H54 (cell line): ENCODE results near the gene AXIN1.
"Not testable (repeated sequence)": the region's sequence is repeated elsewhere in the genome, so short reads cannot be mapped to it uniquely, and the experiment has no call there.

Source experiments
- DNase-seq: peaks from one replicate; pipeline ENCODE4 v3.0.0; 2011; ENCODE audit warnings: low spot score, mixed read lengths; ENCODE audit not compliant: insufficient read length
- FAIRE-seq: peaks from 3 replicates; lab custom pipeline; 2011; peaks lifted over from hg19 to GRCh38; lab: Jason Lieb, UNC
- POLR2A ChIP-seq: IDR thresholded peaks from 2 replicates; pipeline ENCODE4 v1.6.1; 2011; ENCODE audit warnings: low read depth, mild to moderate bottlenecking, low read length

AXIN1 gene

GRCh38 chr16:389352-389751 lies 36.8 kb upstream of the AXIN1 start:
- TF ChIP-seq POLR2A, result no peak
- no peak for FAIRE-seq
- DNase-seq, result no peak

- DNase-seq, FAIRE-seq: not testable (repeated sequence)
These were observed 35.5 kb upstream of the AXIN1 start for GRCh38 chr16:387761-388666.

- DNase-seq (no peak), FAIRE-seq (no peak)
- TF ChIP-seq POLR2A, result no peak
These were observed 34.2 kb upstream of the AXIN1 start for GRCh38 chr16:386641-387156.

- FAIRE-seq (no peak), DNase-seq (no peak)
- no peak for TF ChIP-seq POLR2A
These were observed 31.0 kb upstream of the AXIN1 start for GRCh38 chr16:383326-384051.

GRCh38 chr16:381789-382717 lies 29.5 kb upstream of the AXIN1 start, which contains the start of gene PGAP6:
Gene PGAP6 (minus strand): TSS chr16:381978. CDS start chr16:381821, 157 bp downstream.
- DNase-seq (peak; percentile 70), FAIRE-seq (no peak)
- TF ChIP-seq POLR2A, result peak; percentile 71

GRCh38 chr16:381012-381788 lies 28.7 kb upstream of the AXIN1 start:
- no peak for FAIRE-seq

GRCh38 chr16:380762-381011 lies 28.2 kb upstream of the AXIN1 start:
- FAIRE-seq, result no peak
- DNase-seq, result no peak
- TF ChIP-seq POLR2A, result no peak

More at GRCh38 chr16:381012-381788, 28.7 kb upstream of the AXIN1 start:
- no peak for TF ChIP-seq POLR2A
- DNase-seq, result no peak

GRCh38 chr16:379961-380761 lies 27.6 kb upstream of the AXIN1 start:
- FAIRE-seq, result no peak
- TF ChIP-seq POLR2A, result no peak
- no peak for DNase-seq

- no peak for DNase-seq
These were observed 26.8 kb upstream of the AXIN1 start for GRCh38 chr16:379183-379960.

GRCh38 chr16:378821-379182 lies 26.3 kb upstream of the AXIN1 start:
- FAIRE-seq (no peak), DNase-seq (no peak)
- no peak for TF ChIP-seq POLR2A

More at GRCh38 chr16:379183-379960, 26.8 kb upstream of the AXIN1 start:
- TF ChIP-seq POLR2A, result no peak
- FAIRE-seq, result no peak

GRCh38 chr16:378113-378820 lies 25.7 kb upstream of the AXIN1 start:
- not testable (repeated sequence) for DNase-seq, FAIRE-seq
